Parathyroid adenoma (tissue), 2 donors: ENCODE data around the gene HRH2.
A peak's percentile ranks its signal among the peaks of the same experiment; 100 is the strongest.

Experiments
- H2AFZ ChIP-seq: fragments of 300-600 bp; sonication (generic); one replicate; pipeline ENCODE4 v1.7.0; 2017; ENCODE audit warnings: antibody characterized with exemption, mild to moderate bottlenecking
- H3K27ac ChIP-seq: fragments of 300-600 bp; sonication (generic); one replicate; pipeline ENCODE4 v1.7.0; 2017
- H3K27me3 ChIP-seq: fragments of 300-600 bp; sonication (generic); one replicate; pipeline ENCODE4 v1.7.0; 2017; ENCODE audit warnings: low read length; ENCODE audit not compliant: control insufficient read depth, insufficient read depth
- H3K36me3 ChIP-seq: fragments of 300-600 bp; sonication (generic); one replicate; pipeline ENCODE4 v1.7.0; 2017; ENCODE audit warnings: low read length; ENCODE audit not compliant: control insufficient read depth, insufficient read depth
- H3K4me1 ChIP-seq: fragments of 300-600 bp; sonication (generic); one replicate; pipeline ENCODE4 v1.7.0; 2017; ENCODE audit warnings: control low read depth
- H3K4me2 ChIP-seq: fragments of 300-600 bp; sonication (generic); one replicate; pipeline ENCODE4 v1.7.0; 2017; ENCODE audit warnings: low read length
- H3K4me3 ChIP-seq: fragments of 300-600 bp; sonication (generic); one replicate; pipeline ENCODE4 v1.7.0; 2017; ENCODE audit warnings: low read depth, low read length
- H3K79me2 ChIP-seq: fragments of 300-600 bp; sonication (generic); one replicate; pipeline ENCODE4 v1.7.0; 2017; ENCODE audit warnings: control low read depth
- H3K9ac ChIP-seq: fragments of 300-600 bp; sonication (generic); one replicate; pipeline ENCODE4 v1.7.0; 2017; ENCODE audit warnings: mild to moderate bottlenecking
- H3K9me3 ChIP-seq: fragments of 300-600 bp; sonication (generic); one replicate; pipeline ENCODE4 v1.7.0; 2017; ENCODE audit warnings: low read length; ENCODE audit not compliant: control insufficient read depth
- CTCF ChIP-seq: fragments of 300-600 bp; sonication (generic); IDR thresholded peaks from one replicate; pipeline ENCODE4 v1.7.0; 2017; ENCODE audit warnings: antibody characterized with exemption, mild to moderate bottlenecking
- donor health status: primary hyperparathyroidism.

The HRH2 gene

GRCh38 chr5:175694371-175695160 is 36.7 kb downstream of the HRH2 start:
- H3K9ac ChIP-seq = no peak overlapping the region
- no peak for TF ChIP-seq CTCF

GRCh38 chr5:175695161-175696126 is 37.6 kb downstream of the HRH2 start:
- H3K9ac ChIP-seq = no peak overlapping the region
- no peaks in the 10 kb centered on the region for H3K9me3 ChIP-seq
- H3K36me3 ChIP-seq = no peaks in the 10 kb centered on the region
- no peaks in the 10 kb centered on the region for H3K27me3 ChIP-seq
- H3K4me2 ChIP-seq = peak overlapping the region; percentile 38
- peaks cover 2% of the 10 kb centered on the region for H3K4me1 ChIP-seq
- no peak for TF ChIP-seq CTCF
- no peak overlapping the region for H2AFZ ChIP-seq
- no peak overlapping the region for H3K4me3 ChIP-seq
- no peaks in the 10 kb centered on the region for H3K79me2 ChIP-seq
- H3K27ac ChIP-seq = no peak overlapping the region

More at GRCh38 chr5:175694371-175695160, 36.7 kb downstream of the HRH2 start:
- Histone ChIP-seq H3K27ac (no peak overlapping the region), H3K4me3 (no peak overlapping the region), H3K27me3 (no peaks in the 10 kb centered on the region), H3K4me2 (peak overlapping the region; percentile 21), H3K4me1 (peaks cover 2% of the 10 kb centered on the region), H2AFZ (no peak overlapping the region), H3K79me2 (no peaks in the 10 kb centered on the region), H3K36me3 (no peaks in the 10 kb centered on the region), H3K9me3 (no peaks in the 10 kb centered on the region)

- H3K9me3 ChIP-seq = no peaks in the 10 kb centered on the region
- H3K4me3 ChIP-seq = no peak overlapping the region
- peak; percentile 53 for TF ChIP-seq CTCF
- no peaks in the 10 kb centered on the region for H3K36me3 ChIP-seq
- no peaks in the 10 kb centered on the region for H3K27me3 ChIP-seq
- H3K4me2 ChIP-seq = peak overlapping the region; percentile 9
- H3K79me2 ChIP-seq = no peaks in the 10 kb centered on the region
- H3K9ac ChIP-seq = no peak overlapping the region
- no peak overlapping the region for H3K27ac ChIP-seq
- no peak overlapping the region for H2AFZ ChIP-seq
- peaks cover 2% of the 10 kb centered on the region for H3K4me1 ChIP-seq
These were observed 38.4 kb downstream of the HRH2 start for GRCh38 chr5:175696139-175696854.

- TF ChIP-seq CTCF = no peak
- peaks cover 2% of the 10 kb centered on the region for H3K4me1 ChIP-seq
- H3K4me3 ChIP-seq = no peak overlapping the region
- H2AFZ ChIP-seq = no peak overlapping the region
- no peaks in the 10 kb centered on the region for H3K36me3 ChIP-seq
- no peak overlapping the region for H3K9ac ChIP-seq
- H3K79me2 ChIP-seq = no peaks in the 10 kb centered on the region
- no peak overlapping the region for H3K27ac ChIP-seq
- H3K4me2 ChIP-seq = no peak overlapping the region
- no peaks in the 10 kb centered on the region for H3K9me3 ChIP-seq
- no peaks in the 10 kb centered on the region for H3K27me3 ChIP-seq
These were observed 39.0 kb downstream of the HRH2 start for GRCh38 chr5:175696855-175697198.
